Measurements from ENCODE around the gene MAT1A. TPM values are rescaled to one million over a fixed set of nuclear protein-coding genes. Genes with fewer than 3 reads are reported as not detected.

Gene MAT1A
- total RNA-seq (2011; cell fraction: chromatin; rRNA removed; ENCODE audit: low replicate concordance): 0.44 TPM in 1 of 2 replicates, not detected in the other
- 0.13 TPM in 1 of 2 replicates, not detected in the other for total RNA-seq (2011; cell fraction: nucleolus; rRNA removed)
- total RNA-seq (2011; cell fraction: nucleoplasm; rRNA removed): not detected in 2 replicates
- 0.05 and 0.12 TPM in 2 replicates for total RNA-seq (2014; rRNA removed)
- total RNA-seq (2014; rRNA removed; fragmentation: Illumina TruSeq; extraction: Trizol): 0.15 TPM in 1 of 2 replicates, not detected in the other
- 0.11 and 0.26 TPM in 2 replicates for total RNA-seq (2015; rRNA removed; fragmentation: Illumina TruSeq; extraction: Trizol)
- total RNA-seq (2021): 0.24 and 0.42 TPM in 2 replicates
- polyA plus RNA-seq (2011; rRNA removed): 0.03 and 0.04 TPM in 2 replicates
- polyA plus RNA-seq (2011; cell fraction: cytosol; rRNA removed): 0.03 and 0.04 TPM in 2 replicates
- polyA plus RNA-seq (2011; cell fraction: nucleus; rRNA removed): 0.09 TPM in 1 of 2 replicates, not detected in the other
- 0.46 and 0.47 TPM in 2 replicates for polyA plus RNA-seq (2012)
- 0.03 TPM in 1 of 2 replicates, not detected in the other for polyA plus RNA-seq (2014; fragmentation: Illumina TruSeq; extraction: Trizol)
- not detected for polyA plus RNA-seq (2014; fragmentation: Nextera tagmentation; extraction: Ambion mirVana)
- 0.19 and 0.30 TPM in 2 replicates for polyA plus RNA-seq (2014; rRNA removed)
- not detected in 2 replicates for polyA minus RNA-seq (2011; rRNA and poly(A)+ RNA removed)
- polyA minus RNA-seq (2011; cell fraction: cytosol; rRNA and poly(A)+ RNA removed): not detected in 2 replicates
- not detected in 2 replicates for polyA minus RNA-seq (2011; cell fraction: nucleus; rRNA and poly(A)+ RNA removed)
- Bru-seq, nascent RNA: percentile 18 among the genes with signal in this experiment
- BruChase-seq, experiment 1, labeled RNA remaining after a 2-hour chase: percentile 22 among the genes with signal in this experiment
- percentile 23 among the genes with signal in this experiment for BruChase-seq, experiment 2, labeled RNA remaining after a 6-hour chase
- long read RNA-seq, experiment 1: 0 reads
- long read RNA-seq, experiment 2, partial matches to known transcripts: 0 of 2 reads
- long read RNA-seq, experiment 2, other reads (novel, unspliced or antisense): 2 of 2 reads
- long read RNA-seq, experiment 3: 0 reads

GRCh38 chr10:80289451-80290287, at the start of gene MAT1A:
Gene MAT1A (minus strand): TSS chr10:80289658. CDS start chr10:80289423, 235 bp downstream.
- no peak within 1 kb of the TSS for H3K4me3 ChIP-seq
- ATAC-seq (peak; percentile 86), DNase-seq (ENCODE audit: extremely low read depth in 1 of 4, low spot score in 3 of 4) (peak in 2 of 4 experiments; percentile 22 to 30), FAIRE-seq (peak; percentile 52)
- no TSS peak for BruUV-seq (replicated peaks)
- peaks cover 8 to 19% of the 10 kb centered on the region in 2 experiments; a peak in 4 of 5 replicates for H3K27me3 ChIP-seq (ENCODE audit: control insufficient read depth in 2 of 2, insufficient read depth in 2 of 2, low read length in 2 of 2)
- H3K4me2 ChIP-seq (ENCODE audit: insufficient read depth, low read length): no peak within 1 kb of the TSS
- intact Hi-C loops (cut with micrococcal nuclease): no loop called here
- H3K4me1 ChIP-seq (replicated peaks in 1 of 2; ENCODE audit: control insufficient read depth in 2 of 2, insufficient read depth in 2 of 2, low read length in 2 of 2): no peaks in the 10 kb centered on the region
- H3K9me1 ChIP-seq (ENCODE audit: control insufficient read depth, insufficient read depth, low read length): no peaks in the 10 kb centered on the region
- no peaks in the 10 kb centered on the region for H3K79me2 ChIP-seq (ENCODE audit: control insufficient read depth, insufficient read depth, low read length)
- H4K20me1 ChIP-seq (replicated peaks; ENCODE audit: control insufficient read depth, insufficient read depth, low read length): no peaks in the 10 kb centered on the region
- no peaks in the 10 kb centered on the region for H3K9me3 ChIP-seq (replicated peaks; ENCODE audit: control insufficient read depth, insufficient read depth, low read depth, low read length)
- no peak within 1 kb of the TSS for H3K9ac ChIP-seq (ENCODE audit: insufficient read depth in 1 of 2, low read depth in 2 of 2, low read length in 2 of 2)
- in situ Hi-C loops (cut with MboI): no loop called here
- no peak within 1 kb of the TSS for H3K27ac ChIP-seq (ENCODE audit: extremely low read depth, low read depth, low read length)
- no peak within 1 kb of the TSS; the same call in 1 of the 2 replicates for H2AFZ ChIP-seq (ENCODE audit: low read depth, low read length)
- H3K36me3 ChIP-seq (ENCODE audit: control insufficient read depth, insufficient read depth, low read length): no peaks in the 10 kb centered on the region
- 0% methylated on average over 9 of the region's 9 CpGs for WGBS (ENCODE audit: insufficient coverage, low coverage, missing lambda C conversion rate)
- ChIA-PET POLR2A (interaction anchor here (0.8 to 1.0 kb wide), 2 partner anchors 17 to 21 kb away, joined by 3 to 4 read pairs; no protein-coding TSS in a partner anchor), CTCF (ENCODE audit: low intra/inter-chr PET ratio) (interaction anchor here (0.6 kb wide), 2 partner anchors 17 to 1080 kb away, joined by 3 read pairs; no protein-coding TSS in a partner anchor)
- TF ChIP-seq PURB (CRISPR knock-in tag; IDR thresholded peaks at IDR 0.05; ENCODE audit: low read depth) (no peak), SFPQ (IDR thresholded peaks at IDR 0.05; ENCODE audit: low read depth, low read length) (no peak), ARNT (IDR thresholded peaks at IDR 0.05) (no peak), ZKSCAN8 (CRISPR knock-in tag; IDR thresholded peaks at IDR 0.05) (no peak), PRDM10 (IDR thresholded peaks at IDR 0.05; ENCODE audit: partially characterized antibody) (peak; percentile 98), SIRT6 (IDR thresholded peaks at IDR 0.05; ENCODE audit: low read depth, low read length) (no peak), THAP7 (CRISPR knock-in tag; IDR thresholded peaks at IDR 0.05) (no peak), ZNF165 (CRISPR knock-in tag; IDR thresholded peaks at IDR 0.05; ENCODE audit: borderline replicate concordance) (no peak), STAT5B (CRISPR knock-in tag; IDR thresholded peaks at IDR 0.05) (no peak)

Measured in K562 (cell line).